Mesendoderm (in vitro differentiated cells): ENCODE measurements around the gene CMIP.
A peak's percentile ranks its signal among the peaks of the same experiment; 100 is the strongest.

ENCODE experiments used
- DNase-seq: peaks from one replicate; pipeline ENCODE4 v3.0.0; 2013
- H2AK5ac ChIP-seq: 2 replicates; pipeline ENCODE4 v1.6.1; 2013; ENCODE audit warnings: low read length, inconsistent platforms
- H2BK120ac ChIP-seq: 2 replicates; pipeline ENCODE4 v1.6.1; 2013; ENCODE audit warnings: low read depth, mild to moderate bottlenecking, low read length, moderate library complexity, mixed read lengths
- H2BK15ac ChIP-seq: replicated peaks from 2 replicates; pipeline ENCODE4 v1.6.1; 2013; ENCODE audit warnings: low read depth, mild to moderate bottlenecking, moderate library complexity
- H2BK5ac ChIP-seq: 2 replicates; pipeline ENCODE4 v1.6.1; 2013; ENCODE audit warnings: low read length, inconsistent platforms
- H3K18ac ChIP-seq: 2 replicates; pipeline ENCODE4 v1.6.1; 2013; ENCODE audit warnings: mild to moderate bottlenecking, low read length, mixed read lengths
- H3K23ac ChIP-seq: one replicate; pipeline ENCODE4 v1.6.1; 2013; ENCODE audit warnings: low read length
- H3K27ac ChIP-seq: 2 replicates; pipeline ENCODE4 v1.5.1; 2013; ENCODE audit warnings: low read depth, mild to moderate bottlenecking, inconsistent platforms, low read length, moderate library complexity
- H3K27me3 ChIP-seq: 2 replicates; pipeline ENCODE4 v1.6.1; 2013; ENCODE audit warnings: low read length, control low read depth, mild to moderate bottlenecking, inconsistent platforms; ENCODE audit not compliant: insufficient read depth, poor library complexity
- H3K36me3 ChIP-seq: 2 replicates; pipeline ENCODE4 v1.6.1; 2013; ENCODE audit warnings: low read length, inconsistent platforms; ENCODE audit not compliant: control insufficient read depth, insufficient read depth
- H3K4ac ChIP-seq: one replicate; pipeline ENCODE4 v1.6.1; 2013; ENCODE audit warnings: low read depth, mild to moderate bottlenecking, low read length, moderate library complexity
- H3K4me1 ChIP-seq: 2 replicates; pipeline ENCODE4 v1.6.1; 2013; ENCODE audit warnings: low read depth, low read length, inconsistent platforms; ENCODE audit not compliant: control insufficient read depth
- H3K4me2 ChIP-seq: 2 replicates; pipeline ENCODE4 v1.6.1; 2013; ENCODE audit warnings: low read length
- H3K4me3 ChIP-seq: 2 replicates; pipeline ENCODE4 v1.5.1; 2013; ENCODE audit warnings: mild to moderate bottlenecking, low read length
- H3K56ac ChIP-seq: one replicate; pipeline ENCODE4 v1.6.1; 2013; ENCODE audit warnings: low read length
- H3K79me1 ChIP-seq: 2 replicates; pipeline ENCODE4 v1.6.1; 2013; ENCODE audit warnings: low read length, inconsistent platforms
- H3K79me2 ChIP-seq: 2 replicates; pipeline ENCODE4 v1.6.1; 2013; ENCODE audit warnings: mild to moderate bottlenecking, low read length; ENCODE audit not compliant: control insufficient read depth, insufficient read depth
- H3K9ac ChIP-seq: 2 replicates; pipeline ENCODE4 v1.6.1; 2013; ENCODE audit warnings: low read length, inconsistent platforms
- H4K5ac ChIP-seq: one replicate; pipeline ENCODE4 v1.6.1; 2013; ENCODE audit warnings: low read length
- H4K8ac ChIP-seq: one replicate; pipeline ENCODE4 v1.6.1; 2013; ENCODE audit warnings: low read depth, mild to moderate bottlenecking, control low read depth, low read length, moderate library complexity
- WGBS: extraction: QIAGEN DNeasy Blood & Tissue Kit; methylation state at CpG from one replicate; pipeline ENCODE4 v1.1.7; 2013; ENCODE audit warnings: low lambda C conversion rate, missing lambda C conversion rate; ENCODE audit not compliant: insufficient coverage; ENCODE audit errors: extremely low coverage; 5-methylcytosine and 5-hydroxymethylcytosine counted together

The CMIP gene

DNA sequence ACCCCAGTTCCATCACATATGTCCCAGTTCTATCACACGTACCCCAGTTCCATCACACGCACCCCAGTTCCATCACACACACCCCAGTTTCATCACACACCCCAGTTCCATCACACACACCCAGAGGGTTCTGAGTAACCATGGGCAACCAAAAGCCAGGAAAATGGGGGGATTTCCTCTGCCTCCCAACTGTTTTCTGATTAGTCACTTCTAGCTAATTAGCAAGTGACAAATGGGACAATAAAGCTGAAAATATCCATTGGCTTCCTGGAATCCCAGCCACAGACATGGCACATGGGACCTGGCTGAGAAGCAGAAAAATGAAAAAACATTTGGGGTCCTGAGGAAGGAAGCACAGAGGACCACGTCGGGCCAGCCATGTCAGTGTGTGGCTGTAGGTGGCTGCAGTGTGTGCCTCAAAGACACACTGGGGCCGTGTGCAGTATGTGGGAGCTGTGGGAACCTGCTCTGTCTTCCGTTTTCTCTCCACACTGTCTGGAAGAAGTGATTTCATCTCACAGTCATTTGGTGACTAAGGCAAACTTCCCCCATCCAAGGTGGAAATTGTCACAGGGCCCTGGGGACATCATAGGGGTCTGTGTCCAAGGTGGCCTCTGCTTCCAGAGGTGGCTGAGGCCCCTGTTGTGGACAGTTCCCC is 106.7 kb downstream of the CMIP start:
- Histone ChIP-seq H3K79me1 (peaks cover 44% of the 10 kb centered on the region), H4K5ac (no peak overlapping the region), H3K27ac (no peak overlapping the region), H3K4me2 (no peak overlapping the region), H3K9ac (no peak overlapping the region), H2BK120ac (no peak overlapping the region), H3K27me3 (no peaks in the 10 kb centered on the region), H2BK15ac (no peak overlapping the region), H3K56ac (no peak overlapping the region), H2AK5ac (no peak overlapping the region), H3K23ac (no peak overlapping the region), H3K79me2 (peaks cover 33% of the 10 kb centered on the region), H3K18ac (no peak overlapping the region), H3K4me3 (no peak overlapping the region), H2BK5ac (no peak overlapping the region), H3K4ac (no peak overlapping the region), H3K36me3 (no peaks in the 10 kb centered on the region), H4K8ac (no peak overlapping the region), H3K4me1 (peaks cover 2% of the 10 kb centered on the region)
- DNase-seq: peak; percentile 67
- WGBS: no CpG with 5 or more reads among the region's 6 CpGs

DNA sequence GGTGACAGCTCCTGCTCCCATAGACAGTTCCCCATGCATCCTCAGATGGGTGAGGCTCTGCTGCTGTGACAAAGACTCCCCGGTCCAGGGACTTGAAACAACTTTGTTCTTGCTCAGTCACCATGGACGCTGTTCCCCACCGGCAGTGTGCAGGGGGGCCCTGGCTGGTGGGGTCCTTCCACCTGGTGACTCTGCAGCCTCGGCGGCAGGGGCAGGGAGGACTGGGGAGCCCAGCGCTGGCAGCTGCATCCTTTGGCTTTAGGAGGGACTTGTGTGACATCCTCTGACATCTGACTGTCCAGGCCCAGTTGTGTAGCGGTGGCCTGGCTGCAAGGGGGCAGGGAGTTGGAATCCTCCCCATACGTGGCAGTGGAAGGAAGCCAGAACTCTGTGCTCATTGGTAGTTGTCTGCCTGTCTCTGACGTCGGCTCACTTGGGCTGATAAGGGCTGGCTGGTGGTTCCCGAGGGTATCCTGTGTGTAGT is 107.3 kb downstream of the CMIP start:
- no peak overlapping the region for H2BK15ac ChIP-seq
- H3K18ac ChIP-seq: no peak overlapping the region
- no peak overlapping the region for H3K4me3 ChIP-seq
- no peak overlapping the region for H3K4me2 ChIP-seq
- peaks cover 44% of the 10 kb centered on the region for H3K79me1 ChIP-seq
- H3K27me3 ChIP-seq: no peaks in the 10 kb centered on the region
- no peak overlapping the region for H4K5ac ChIP-seq
- H3K9ac ChIP-seq: no peak overlapping the region
- H3K36me3 ChIP-seq: no peaks in the 10 kb centered on the region
- H3K4me1 ChIP-seq: peaks cover 2% of the 10 kb centered on the region
- no peak overlapping the region for H2BK5ac ChIP-seq
- DNase-seq: no peak
- no peak overlapping the region for H3K56ac ChIP-seq
- H3K79me2 ChIP-seq: peaks cover 34% of the 10 kb centered on the region
- H2AK5ac ChIP-seq: no peak overlapping the region
- no peak overlapping the region for H2BK120ac ChIP-seq
- no peak overlapping the region for H3K23ac ChIP-seq
- no peak overlapping the region for H4K8ac ChIP-seq
- no peak overlapping the region for H3K4ac ChIP-seq
- H3K27ac ChIP-seq: no peak overlapping the region
- WGBS: no CpG with 5 or more reads among the region's 11 CpGs

DNA sequence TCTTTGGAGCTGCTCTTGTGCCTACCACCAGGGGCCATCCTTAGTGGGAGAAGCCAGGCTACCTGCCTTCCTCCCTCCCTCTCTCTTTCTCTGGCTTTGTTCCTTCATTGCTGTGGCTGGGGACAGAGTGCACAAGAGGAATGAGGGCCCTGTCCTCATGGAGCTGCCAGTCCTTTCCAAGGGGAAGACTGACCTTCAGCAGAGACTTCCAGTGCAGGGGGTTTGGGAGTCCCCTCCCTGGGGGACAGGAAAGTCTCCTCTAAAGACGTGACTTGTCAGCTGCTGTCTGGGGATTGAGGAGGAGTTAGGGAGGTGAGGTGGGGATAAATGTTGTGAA is 108.1 kb downstream of the CMIP start:
- Histone ChIP-seq H3K27ac (no peak overlapping the region), H2AK5ac (no peak overlapping the region), H3K18ac (no peak overlapping the region), H3K27me3 (no peaks in the 10 kb centered on the region), H3K23ac (no peak overlapping the region), H2BK5ac (no peak overlapping the region), H3K9ac (no peak overlapping the region), H3K4me2 (no peak overlapping the region), H3K4me1 (peaks cover 2% of the 10 kb centered on the region), H3K4me3 (no peak overlapping the region), H3K4ac (no peak overlapping the region), H2BK120ac (no peak overlapping the region), H2BK15ac (no peak overlapping the region), H3K56ac (no peak overlapping the region), H3K79me1 (peaks cover 44% of the 10 kb centered on the region), H4K5ac (no peak overlapping the region), H4K8ac (no peak overlapping the region), H3K36me3 (no peaks in the 10 kb centered on the region), H3K79me2 (peaks cover 31% of the 10 kb centered on the region)
- DNase-seq: no peak
- WGBS: no CpG with 5 or more reads among the region's 1 CpG

DNA sequence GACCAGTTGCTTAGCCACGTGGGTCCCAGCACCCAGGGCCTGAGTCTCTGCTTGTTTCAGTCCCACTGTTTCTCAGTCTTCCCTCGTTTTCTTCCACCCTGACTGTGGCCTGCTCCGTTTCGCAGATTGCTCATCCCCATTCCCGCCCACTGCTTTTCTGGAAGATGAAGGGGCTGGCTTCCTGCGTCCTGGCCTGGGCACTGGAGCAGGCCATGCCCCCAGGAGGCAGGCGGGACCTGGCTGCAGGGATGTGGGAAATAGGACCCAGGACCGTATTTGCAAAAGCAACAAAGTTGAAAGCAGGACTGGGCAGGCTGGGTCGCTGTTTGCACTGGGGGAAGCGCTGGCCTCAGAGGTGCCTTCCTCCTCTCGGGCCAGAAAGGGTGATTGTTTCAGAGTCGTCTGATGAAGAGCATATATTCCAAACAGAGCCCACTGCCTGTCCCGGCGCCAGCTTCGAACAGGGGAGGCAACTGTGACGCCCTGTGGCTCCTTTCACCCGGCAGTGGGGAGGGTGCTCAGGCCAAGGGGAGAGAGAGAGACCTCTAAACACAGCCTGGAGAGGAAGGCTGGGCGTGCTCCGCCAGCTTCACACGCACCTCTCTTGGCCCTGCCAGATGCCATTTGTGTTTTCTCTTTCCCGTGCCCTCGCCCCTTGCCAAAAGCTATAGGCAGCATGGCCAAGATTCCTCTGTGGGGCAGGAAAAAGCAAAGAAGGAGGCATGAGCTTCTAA is 108.6 kb downstream of the CMIP start:
- Histone ChIP-seq H3K79me2 (peaks cover 30% of the 10 kb centered on the region), H3K56ac (no peak overlapping the region), H3K4me3 (no peak overlapping the region), H3K4me1 (peaks cover 2% of the 10 kb centered on the region), H2BK5ac (no peak overlapping the region), H2AK5ac (no peak overlapping the region), H3K79me1 (peaks cover 42% of the 10 kb centered on the region), H2BK120ac (no peak overlapping the region), H3K27me3 (no peaks in the 10 kb centered on the region), H3K23ac (no peak overlapping the region), H3K4me2 (no peak overlapping the region), H3K4ac (no peak overlapping the region), H2BK15ac (no peak overlapping the region), H3K36me3 (no peaks in the 10 kb centered on the region), H4K8ac (no peak overlapping the region), H3K27ac (no peak overlapping the region), H3K9ac (no peak overlapping the region), H4K5ac (no peak overlapping the region), H3K18ac (no peak overlapping the region)
- WGBS: no CpG with 5 or more reads among the region's 22 CpGs
- no peak for DNase-seq

DNA sequence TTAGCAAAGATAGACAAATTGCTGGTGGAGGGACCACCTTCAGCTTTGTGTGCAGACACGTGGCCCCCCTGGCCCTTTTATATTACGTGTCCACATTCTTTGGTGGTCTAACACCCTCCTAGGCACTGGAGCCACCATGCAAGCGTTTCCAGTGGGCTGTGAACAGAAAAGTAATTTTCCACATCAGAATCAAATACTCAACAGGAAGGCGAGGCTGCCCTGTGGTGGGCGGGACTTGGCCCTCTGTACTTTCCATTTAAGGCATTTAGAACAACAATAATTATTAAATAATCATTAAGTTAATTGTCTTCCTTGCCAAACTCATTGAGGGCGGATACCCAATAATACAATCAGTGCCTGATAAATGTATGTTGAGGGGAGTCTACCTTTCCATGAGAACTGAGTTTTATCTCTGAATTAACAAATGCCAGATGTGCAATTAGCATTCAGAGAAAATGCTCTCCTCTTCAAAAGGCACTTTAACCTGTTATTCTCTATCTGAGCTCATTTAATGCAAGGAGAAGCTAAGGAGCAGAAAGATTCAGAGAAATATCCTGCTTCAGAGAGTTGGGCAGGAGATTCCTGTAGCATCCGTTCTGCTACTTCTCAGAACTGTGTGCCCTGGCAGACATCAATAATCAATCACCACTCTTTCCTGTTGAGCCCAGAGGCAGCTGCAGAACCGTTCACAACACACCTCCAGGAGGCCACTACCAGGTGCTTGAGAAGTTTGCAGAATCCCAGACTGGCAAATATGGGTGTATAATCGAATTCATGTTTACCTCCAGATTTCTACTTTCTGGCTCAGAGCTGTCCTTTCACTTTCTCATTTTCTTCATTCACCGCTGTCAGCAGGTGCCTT is 109.4 kb downstream of the CMIP start:
- no peak overlapping the region for H3K4ac ChIP-seq
- H4K8ac ChIP-seq: no peak overlapping the region
- H3K23ac ChIP-seq: no peak overlapping the region
- H3K27ac ChIP-seq: no peak overlapping the region
- no peak overlapping the region for H3K9ac ChIP-seq
- peaks cover 26% of the 10 kb centered on the region for H3K79me2 ChIP-seq
- H3K4me1 ChIP-seq: peaks cover 2% of the 10 kb centered on the region
- no peak overlapping the region for H2BK15ac ChIP-seq
- peak; percentile 37 for DNase-seq
- peaks cover 38% of the 10 kb centered on the region for H3K79me1 ChIP-seq
- no peak overlapping the region for H4K5ac ChIP-seq
- WGBS: no CpG with 5 or more reads among the region's 10 CpGs
- H3K36me3 ChIP-seq: no peaks in the 10 kb centered on the region
- H2AK5ac ChIP-seq: no peak overlapping the region
- no peak overlapping the region for H3K4me3 ChIP-seq
- H3K18ac ChIP-seq: no peak overlapping the region
- H2BK5ac ChIP-seq: no peak overlapping the region
- no peak overlapping the region for H2BK120ac ChIP-seq
- no peak overlapping the region for H3K4me2 ChIP-seq
- no peaks in the 10 kb centered on the region for H3K27me3 ChIP-seq
- no peak overlapping the region for H3K56ac ChIP-seq
